Glomerular visceral epithelial cell (primary cell): ENCODE data around the gene ABHD14A.

Experiments used
- DNase-seq: peaks from one replicate; pipeline ENCODE4 v3.0.0-alpha.2; 2016; ENCODE audit errors: extremely low spot score

Gene ABHD14A

GRCh38 chr3:51997172-51997571, 22.3 kb downstream of the ABHD14A start:
- DNase-seq = no peak

DNA sequence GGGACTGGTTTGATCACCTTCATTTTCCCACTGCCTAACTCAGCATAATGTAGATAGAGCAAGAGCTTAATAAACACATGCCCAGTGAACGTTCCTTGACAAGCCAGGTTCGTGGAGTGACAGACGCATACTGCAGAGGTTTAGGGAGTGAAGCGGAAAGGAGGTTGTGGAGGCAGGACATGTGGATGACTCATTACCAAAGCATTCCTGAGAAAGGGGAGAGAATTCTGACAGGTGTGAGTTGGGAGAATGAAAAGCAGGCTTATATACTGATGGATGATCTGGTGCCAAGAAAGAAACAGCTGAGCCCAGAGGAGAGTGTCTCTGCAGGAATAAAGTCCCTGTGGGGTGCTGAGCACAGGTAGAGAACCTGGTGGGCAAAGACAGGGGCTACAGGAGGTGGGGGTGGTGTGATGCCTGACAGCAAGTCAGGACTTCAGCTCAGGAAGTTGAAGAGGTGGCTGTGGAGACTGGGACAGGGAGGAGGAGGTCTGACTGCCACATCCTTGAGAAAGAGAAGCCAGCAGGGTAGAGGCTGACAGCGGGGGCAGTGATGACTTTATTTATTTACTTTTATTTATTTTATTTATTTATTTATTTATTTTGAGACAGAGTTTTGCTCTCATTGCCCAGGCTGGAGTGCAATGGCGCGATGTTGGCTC, 23.2 kb downstream of the ABHD14A start:
- DNase-seq = peak; percentile 67

- DNase-seq = no peak
These were observed 23.9 kb downstream of the ABHD14A start for GRCh38 chr3:51998774-51999173.

GRCh38 chr3:51999846-52000245, 25.0 kb downstream of the ABHD14A start:
- DNase-seq = no peak

DNA sequence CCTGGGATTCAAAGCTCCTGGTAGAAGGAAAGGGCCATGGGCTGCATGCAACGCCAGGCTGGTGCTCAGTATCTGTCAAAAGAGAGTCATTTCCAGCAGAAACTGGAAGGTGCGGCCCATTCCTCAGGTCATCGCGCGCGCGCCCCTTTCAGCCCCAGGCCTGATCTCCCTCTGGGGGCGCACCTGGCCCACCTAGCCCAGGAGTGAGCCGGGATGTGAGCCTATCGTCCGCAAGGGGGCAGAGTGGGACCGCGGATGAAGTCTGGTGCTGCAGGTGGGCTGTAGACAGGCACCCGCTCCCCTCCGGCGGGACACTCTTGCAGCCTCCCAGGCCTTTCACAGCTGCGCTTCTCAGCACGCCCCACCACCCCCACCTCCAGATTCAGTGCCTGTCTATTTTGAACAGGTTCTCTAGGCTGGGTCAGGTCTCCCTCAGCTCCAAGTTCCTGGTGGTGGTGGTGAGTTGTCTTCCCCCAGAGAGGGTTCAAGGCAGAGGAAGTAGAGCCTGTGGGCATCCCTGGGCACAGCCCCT, 26.6 kb downstream of the ABHD14A start:
- DNase-seq = peak; percentile 75

DNA sequence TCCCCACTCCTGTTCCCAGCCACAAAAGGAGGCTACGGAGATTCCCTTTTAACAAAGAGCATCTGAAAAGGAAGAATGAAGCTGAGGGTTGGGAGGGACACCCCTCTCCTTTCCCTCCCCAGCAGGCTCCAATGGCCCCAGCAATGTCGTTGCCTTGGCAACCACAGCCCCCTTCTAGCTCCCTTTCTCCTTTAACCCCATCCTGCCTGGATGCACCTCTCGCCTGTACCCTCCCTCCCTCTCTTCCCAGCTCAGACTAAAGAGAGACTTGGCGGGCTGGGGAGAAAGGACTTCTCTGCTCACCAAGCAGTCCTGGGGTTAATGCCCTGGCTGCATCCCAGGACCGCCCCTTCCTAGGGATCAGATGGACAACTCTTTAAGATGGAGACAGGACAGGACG, 27.9 kb downstream of the ABHD14A start:
- no peak for DNase-seq

- DNase-seq = no peak
These were observed 29.4 kb downstream of the ABHD14A start for GRCh38 chr3:52004163-52004787.

DNA sequence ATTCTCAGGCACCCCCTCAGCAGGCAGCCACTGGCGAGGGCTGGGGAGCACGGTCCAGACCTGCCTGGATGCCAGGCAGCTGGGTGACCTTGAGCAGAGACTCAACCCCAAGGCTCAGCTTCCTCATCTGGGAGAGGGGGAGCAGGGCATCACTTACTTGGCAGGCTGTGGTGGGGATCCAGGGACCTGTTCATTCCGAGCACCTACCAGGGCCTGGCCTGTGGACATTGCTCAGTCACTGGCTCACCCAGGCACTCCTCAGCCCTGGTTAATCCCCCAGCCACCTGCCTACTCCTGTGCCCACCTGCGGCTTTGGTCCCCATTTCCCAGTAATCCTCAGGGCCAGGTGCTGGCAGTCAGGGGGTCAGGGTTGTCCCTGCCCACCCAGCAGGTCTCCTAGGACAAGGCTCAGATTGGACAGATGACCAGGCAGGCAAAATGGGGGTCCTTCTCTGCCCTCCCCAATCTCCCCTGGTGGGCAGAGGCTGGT, 30.1 kb downstream of the ABHD14A start:
- no peak for DNase-seq

GRCh38 chr3:52005571-52005986, 30.7 kb downstream of the ABHD14A start:
- peak; percentile 38 for DNase-seq

GRCh38 chr3:52006017-52006819, 31.4 kb downstream of the ABHD14A start:
- DNase-seq = no peak

GRCh38 chr3:52006820-52007133, 31.9 kb downstream of the ABHD14A start:
- DNase-seq = no peak

GRCh38 chr3:52007291-52007690, 32.4 kb downstream of the ABHD14A start:
- no peak for DNase-seq

- no peak for DNase-seq
These were observed 35.6 kb downstream of the ABHD14A start for GRCh38 chr3:52010431-52010830.

DNA sequence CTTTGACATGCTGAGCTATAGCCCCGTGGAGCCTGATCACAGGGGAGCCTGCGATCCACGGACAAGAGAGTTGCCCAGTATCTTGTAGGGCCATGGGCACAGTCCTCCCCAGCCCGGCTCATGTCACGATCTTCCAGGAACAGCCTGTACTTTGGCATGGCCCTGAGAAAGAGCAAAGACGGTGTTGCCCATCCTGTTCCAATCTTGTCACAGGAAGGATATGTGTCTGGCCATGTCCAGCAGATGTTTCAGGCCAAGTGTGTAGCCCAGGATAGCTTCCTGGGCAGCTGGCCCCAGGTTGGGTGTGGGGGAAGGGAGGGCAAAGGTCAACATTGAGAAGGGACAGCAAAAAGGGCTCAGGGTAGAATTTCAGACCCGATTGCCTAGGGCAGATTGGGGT, 37.8 kb downstream of the ABHD14A start:
- DNase-seq = no peak

DNA sequence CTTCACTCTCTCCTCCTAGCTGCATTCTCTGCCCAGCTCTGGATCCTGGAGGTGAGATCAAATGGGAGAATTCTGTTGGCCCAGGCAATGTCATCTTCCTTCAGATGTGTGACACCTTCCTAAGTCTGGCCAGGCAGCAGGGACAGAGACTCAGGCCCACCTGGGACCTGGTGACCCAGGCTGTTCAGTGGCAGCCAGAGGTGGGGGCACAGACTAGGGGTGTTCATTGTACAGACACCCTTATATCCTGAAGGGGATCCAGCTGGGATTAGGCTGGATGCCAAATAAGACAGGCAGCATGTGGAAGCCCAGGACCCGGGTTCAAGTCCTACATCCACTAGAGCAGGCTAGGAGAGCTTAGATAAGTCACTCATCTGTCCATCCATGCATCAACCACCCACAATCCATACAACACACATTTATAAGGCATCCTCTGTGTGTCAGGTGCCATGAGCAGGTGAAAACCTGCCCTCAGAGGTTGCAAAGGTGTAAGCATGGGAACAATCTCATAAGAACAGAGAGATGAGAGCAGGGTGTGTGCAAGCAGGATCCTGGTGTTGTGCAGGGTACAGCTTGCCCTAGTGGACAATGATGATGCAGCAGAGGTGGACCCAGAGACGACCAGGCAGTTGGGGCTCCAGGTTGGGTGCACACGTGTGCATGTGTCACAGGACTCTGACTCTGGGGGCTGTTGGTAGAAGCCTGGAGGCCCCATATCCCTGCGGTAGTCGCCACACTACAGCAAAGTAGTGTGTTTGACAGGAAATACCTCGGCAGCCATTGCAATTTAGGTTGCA, 39.1 kb downstream of the ABHD14A start:
- DNase-seq = no peak

DNA sequence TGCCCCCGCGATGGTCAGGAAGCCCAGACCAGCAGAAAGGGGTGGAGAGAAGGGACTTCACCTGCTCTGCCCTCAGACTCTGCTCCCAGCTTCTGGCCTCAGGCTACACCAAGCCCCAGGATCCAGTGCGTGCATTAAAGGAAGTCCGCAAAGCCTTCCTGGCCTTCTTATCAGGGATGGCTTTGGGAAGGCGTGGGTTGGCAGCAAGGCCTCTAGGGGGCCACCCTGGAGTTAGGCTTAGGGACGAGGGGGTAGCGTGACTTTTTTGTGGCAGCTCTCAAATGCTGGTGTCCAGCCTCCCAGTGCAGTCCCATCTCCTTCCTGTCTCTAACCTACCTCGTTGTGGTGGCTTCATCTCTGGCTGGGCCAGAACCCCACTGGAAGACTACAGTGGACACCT, 39.7 kb downstream of the ABHD14A start:
- no peak for DNase-seq

DNA sequence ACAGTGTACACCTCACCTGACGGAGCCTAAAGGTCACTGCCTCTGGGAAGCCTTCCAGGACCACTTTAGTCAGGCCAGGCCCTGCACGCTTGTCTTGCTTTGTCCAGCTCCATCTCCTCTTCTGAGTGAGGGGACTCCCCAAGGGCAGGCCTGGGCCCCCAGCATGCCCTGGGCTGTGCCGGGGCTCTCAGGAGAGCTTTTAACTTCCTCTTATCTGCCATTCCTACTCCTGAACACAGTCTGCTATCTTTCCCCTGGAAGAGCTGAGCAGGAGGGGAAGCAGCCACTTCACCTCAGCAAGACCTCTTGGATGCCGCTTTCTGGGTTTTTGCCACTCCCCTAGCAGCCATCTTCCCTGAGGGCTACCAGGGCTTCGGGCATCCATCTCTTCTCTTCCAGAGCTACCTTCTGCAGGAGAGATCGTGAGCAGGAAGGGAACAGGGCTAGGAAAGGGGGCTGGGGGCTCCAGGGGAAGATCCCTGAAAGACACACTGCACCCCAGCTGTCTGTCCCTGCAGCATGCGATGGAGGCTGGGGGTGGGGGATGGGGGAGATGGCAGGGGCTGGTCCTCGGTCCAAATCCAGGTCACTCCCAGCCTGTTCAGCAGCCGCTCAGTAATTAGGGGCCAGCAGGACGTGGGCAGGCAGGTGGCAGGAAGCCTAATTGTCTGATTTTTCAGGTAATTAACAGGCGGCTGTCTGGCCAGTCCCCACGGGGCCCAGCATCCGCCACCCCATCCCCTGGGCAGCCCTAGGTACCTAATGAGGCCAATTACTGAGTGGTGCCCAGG, 40.8 kb downstream of the ABHD14A start:
- no peak for DNase-seq

- no peak for DNase-seq
These were observed 42.7 kb downstream of the ABHD14A start for GRCh38 chr3:52017586-52017985.

- no peak for DNase-seq
These were observed 43.6 kb downstream of the ABHD14A start for GRCh38 chr3:52018319-52019000.

DNA sequence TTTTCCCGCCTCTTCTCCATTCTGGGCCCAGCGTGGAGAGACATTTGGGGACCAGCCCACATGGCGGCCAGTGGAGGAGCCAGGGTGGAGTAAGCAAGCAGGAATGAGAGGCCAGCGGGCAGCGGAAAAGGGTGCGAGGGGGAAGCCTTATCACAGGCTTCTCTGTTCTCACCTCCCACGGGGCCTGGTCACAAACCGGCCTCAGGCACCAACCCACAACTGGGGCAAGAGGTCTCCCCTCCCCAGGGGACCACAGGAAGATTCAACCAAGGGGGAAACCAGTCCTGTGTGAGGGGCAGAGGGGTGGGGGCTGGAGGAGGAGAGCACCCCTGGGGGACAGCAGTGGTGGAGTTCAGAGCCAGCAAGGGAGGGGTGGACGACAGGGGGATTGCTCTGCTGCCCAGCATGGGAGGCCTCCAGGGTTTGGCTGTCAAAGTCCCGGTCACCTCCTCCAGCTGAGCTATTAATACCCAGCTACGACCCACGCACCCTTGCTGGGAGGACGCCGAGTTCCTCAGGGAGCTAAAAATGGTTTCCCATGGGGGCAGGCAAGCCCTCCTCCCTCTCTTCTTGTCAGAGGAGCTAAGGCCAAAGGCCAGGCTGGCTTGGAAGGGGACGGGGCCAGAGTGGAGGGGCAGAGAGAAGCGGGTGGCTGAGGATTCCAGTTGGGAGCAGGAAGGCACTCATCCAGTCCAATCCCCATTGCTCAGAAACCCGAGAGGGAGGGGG, 44.7 kb downstream of the ABHD14A start:
- DNase-seq = no peak
